ENCODE measurements around the gene GATA6. TPM values are rescaled to one million over a fixed set of nuclear protein-coding genes. Genes with fewer than 3 reads are reported as not detected.

Gene GATA6
- total and polyA plus RNA-seq, 2 of the 13 experiments (the other 11 are each of a cell fraction or from before 2014, with no cell fraction given): 0.84 to 3.2 TPM

DNA sequence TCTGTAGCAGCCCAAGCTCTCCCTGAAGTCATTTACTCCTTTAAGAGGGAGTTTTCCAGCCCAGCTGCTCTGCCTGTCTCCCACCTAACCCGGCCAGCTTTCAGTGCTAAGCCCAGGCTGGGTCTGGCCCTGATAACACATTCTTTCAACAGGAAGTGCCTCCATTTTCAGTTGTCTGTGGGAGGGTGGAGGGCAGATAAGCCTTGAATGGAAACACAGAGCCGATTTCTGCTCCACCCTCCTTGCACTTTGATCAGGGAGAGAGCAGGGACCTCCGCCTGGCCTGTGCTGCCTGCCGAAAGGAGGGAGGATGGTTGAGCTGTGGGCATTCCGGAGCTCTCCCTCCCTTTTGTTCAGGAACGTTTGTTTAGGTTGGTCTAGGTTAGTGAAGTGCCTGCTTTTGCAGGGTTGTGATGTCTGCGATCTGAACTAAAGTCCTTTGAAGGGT, 24.8 kb downstream of the GATA6 start (continued):
- TF ChIP-seq, protein P1, sequence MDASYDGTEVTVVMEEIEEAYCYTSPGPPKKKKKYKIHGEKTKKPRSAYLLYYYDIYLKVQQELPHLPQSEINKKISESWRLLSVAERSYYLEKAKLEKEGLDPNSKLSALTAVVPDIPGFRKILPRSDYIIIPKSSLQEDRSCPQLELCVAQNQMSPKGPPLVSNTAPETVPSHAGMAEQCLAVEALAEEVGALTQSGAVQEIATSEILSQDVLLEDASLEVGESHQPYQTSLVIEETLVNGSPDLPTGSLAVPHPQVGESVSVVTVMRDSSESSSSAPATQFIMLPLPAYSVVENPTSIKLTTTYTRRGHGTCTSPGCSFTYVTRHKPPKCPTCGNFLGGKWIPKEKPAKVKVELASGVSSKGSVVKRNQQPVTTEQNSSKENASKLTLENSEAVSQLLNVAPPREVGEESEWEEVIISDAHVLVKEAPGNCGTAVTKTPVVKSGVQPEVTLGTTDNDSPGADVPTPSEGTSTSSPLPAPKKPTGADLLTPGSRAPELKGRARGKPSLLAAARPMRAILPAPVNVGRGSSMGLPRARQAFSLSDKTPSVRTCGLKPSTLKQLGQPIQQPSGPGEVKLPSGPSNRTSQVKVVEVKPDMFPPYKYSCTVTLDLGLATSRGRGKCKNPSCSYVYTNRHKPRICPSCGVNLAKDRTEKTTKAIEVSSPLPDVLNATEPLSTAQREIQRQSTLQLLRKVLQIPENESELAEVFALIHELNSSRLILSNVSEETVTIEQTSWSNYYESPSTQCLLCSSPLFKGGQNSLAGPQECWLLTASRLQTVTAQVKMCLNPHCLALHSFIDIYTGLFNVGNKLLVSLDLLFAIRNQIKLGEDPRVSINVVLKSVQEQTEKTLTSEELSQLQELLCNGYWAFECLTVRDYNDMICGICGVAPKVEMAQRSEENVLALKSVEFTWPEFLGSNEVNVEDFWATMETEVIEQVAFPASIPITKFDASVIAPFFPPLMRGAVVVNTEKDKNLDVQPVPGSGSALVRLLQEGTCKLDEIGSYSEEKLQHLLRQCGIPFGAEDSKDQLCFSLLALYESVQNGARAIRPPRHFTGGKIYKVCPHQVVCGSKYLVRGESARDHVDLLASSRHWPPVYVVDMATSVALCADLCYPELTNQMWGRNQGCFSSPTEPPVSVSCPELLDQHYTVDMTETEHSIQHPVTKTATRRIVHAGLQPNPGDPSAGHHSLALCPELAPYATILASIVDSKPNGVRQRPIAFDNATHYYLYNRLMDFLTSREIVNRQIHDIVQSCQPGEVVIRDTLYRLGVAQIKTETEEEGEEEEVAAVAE (CRISPR knock-in tag; IDR thresholded peaks at IDR 0.05; ENCODE audit: borderline replicate concordance): no peak
- peak; percentile 44; the same call in 1 of the 2 replicates for TF ChIP-seq ZSCAN25 (CRISPR knock-in tag; IDR thresholded peaks at IDR 0.05)
- TF ChIP-seq ZNF446 (CRISPR knock-in tag; IDR thresholded peaks at IDR 0.05): no peak
- TF ChIP-seq ZNF44 (CRISPR knock-in tag; IDR thresholded peaks at IDR 0.05): no peak
- TF ChIP-seq FOSL1 (CRISPR knock-in tag; IDR thresholded peaks at IDR 0.05; ENCODE audit: borderline replicate concordance): no peak
- TF ChIP-seq HNF4A (CRISPR knock-in tag; IDR thresholded peaks at IDR 0.05): peak; percentile 97
- peak; percentile 52; the same call in 1 of the 2 replicates for TF ChIP-seq TAF1 (CRISPR knock-in tag; IDR thresholded peaks at IDR 0.05)
- no peak for TF ChIP-seq ZNF350 (CRISPR knock-in tag; IDR thresholded peaks at IDR 0.05; ENCODE audit: borderline replicate concordance, low read depth)
- TF ChIP-seq ZNF431 (CRISPR knock-in tag; IDR thresholded peaks at IDR 0.05; ENCODE audit: borderline replicate concordance, low read depth): no peak
- TF ChIP-seq, protein P2, sequence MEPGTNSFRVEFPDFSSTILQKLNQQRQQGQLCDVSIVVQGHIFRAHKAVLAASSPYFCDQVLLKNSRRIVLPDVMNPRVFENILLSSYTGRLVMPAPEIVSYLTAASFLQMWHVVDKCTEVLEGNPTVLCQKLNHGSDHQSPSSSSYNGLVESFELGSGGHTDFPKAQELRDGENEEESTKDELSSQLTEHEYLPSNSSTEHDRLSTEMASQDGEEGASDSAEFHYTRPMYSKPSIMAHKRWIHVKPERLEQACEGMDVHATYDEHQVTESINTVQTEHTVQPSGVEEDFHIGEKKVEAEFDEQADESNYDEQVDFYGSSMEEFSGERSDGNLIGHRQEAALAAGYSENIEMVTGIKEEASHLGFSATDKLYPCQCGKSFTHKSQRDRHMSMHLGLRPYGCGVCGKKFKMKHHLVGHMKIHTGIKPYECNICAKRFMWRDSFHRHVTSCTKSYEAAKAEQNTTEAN (CRISPR knock-in tag; conservative IDR thresholded peaks at IDR 0.05): no peak
- TF ChIP-seq JDP2 (CRISPR knock-in tag; IDR thresholded peaks at IDR 0.05; ENCODE audit: borderline replicate concordance): no peak
- TF ChIP-seq, protein P3, sequence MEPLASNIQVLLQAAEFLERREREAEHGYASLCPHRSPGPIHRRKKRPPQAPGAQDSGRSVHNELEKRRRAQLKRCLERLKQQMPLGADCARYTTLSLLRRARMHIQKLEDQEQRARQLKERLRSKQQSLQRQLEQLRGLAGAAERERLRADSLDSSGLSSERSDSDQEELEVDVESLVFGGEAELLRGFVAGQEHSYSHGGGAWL (CRISPR knock-in tag; IDR thresholded peaks at IDR 0.05): no peak
- TF ChIP-seq, protein P4, sequence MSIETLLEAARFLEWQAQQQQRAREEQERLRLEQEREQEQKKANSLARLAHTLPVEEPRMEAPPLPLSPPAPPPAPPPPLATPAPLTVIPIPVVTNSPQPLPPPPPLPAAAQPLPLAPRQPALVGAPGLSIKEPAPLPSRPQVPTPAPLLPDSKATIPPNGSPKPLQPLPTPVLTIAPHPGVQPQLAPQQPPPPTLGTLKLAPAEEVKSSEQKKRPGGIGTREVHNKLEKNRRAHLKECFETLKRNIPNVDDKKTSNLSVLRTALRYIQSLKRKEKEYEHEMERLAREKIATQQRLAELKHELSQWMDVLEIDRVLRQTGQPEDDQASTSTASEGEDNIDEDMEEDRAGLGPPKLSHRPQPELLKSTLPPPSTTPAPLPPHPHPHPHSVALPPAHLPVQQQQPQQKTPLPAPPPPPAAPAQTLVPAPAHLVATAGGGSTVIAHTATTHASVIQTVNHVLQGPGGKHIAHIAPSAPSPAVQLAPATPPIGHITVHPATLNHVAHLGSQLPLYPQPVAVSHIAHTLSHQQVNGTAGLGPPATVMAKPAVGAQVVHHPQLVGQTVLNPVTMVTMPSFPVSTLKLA (IDR thresholded peaks at IDR 0.05): no peak
- TF ChIP-seq ZNF629 (CRISPR knock-in tag; conservative IDR thresholded peaks at IDR 0.05): 0 out of 2 replicates have a peak, but pooled peaks have one; percentile 27
- TF ChIP-seq HDAC2 (CRISPR knock-in tag; IDR thresholded peaks at IDR 0.05): peak; percentile 90
- TF ChIP-seq, protein P5, sequence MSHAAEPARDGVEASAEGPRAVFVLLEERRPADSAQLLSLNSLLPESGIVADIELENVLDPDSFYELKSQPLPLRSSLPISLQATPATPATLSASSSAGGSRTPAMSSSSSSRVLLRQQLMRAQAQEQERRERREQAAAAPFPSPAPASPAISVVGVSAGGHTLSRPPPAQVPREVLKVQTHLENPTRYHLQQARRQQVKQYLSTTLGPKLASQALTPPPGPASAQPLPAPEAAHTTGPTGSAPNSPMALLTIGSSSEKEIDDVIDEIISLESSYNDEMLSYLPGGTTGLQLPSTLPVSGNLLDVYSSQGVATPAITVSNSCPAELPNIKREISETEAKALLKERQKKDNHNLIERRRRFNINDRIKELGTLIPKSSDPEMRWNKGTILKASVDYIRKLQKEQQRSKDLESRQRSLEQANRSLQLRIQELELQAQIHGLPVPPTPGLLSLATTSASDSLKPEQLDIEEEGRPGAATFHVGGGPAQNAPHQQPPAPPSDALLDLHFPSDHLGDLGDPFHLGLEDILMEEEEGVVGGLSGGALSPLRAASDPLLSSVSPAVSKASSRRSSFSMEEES (CRISPR knock-in tag; IDR thresholded peaks at IDR 0.05): no peak
- no peak for TF ChIP-seq MEIS2 (CRISPR knock-in tag; IDR thresholded peaks at IDR 0.05)
- TF ChIP-seq, protein P6, sequence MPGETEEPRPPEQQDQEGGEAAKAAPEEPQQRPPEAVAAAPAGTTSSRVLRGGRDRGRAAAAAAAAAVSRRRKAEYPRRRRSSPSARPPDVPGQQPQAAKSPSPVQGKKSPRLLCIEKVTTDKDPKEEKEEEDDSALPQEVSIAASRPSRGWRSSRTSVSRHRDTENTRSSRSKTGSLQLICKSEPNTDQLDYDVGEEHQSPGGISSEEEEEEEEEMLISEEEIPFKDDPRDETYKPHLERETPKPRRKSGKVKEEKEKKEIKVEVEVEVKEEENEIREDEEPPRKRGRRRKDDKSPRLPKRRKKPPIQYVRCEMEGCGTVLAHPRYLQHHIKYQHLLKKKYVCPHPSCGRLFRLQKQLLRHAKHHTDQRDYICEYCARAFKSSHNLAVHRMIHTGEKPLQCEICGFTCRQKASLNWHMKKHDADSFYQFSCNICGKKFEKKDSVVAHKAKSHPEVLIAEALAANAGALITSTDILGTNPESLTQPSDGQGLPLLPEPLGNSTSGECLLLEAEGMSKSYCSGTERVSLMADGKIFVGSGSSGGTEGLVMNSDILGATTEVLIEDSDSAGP (CRISPR knock-in tag; IDR thresholded peaks at IDR 0.05; ENCODE audit: borderline replicate concordance): peak; percentile 50
- no peak for TF ChIP-seq TOE1 (CRISPR knock-in tag; IDR thresholded peaks at IDR 0.05)
- no peak for TF ChIP-seq ZNF33B (CRISPR knock-in tag; IDR thresholded peaks at IDR 0.05)
